ENCODE results near the gene BCAS1.

BCAS1 gene

GRCh38 chr20:54002056-54002575 is 68.3 kb downstream of the BCAS1 start:
- no peak for DNase-seq (ENCODE audit: low read depth in 1 of 2, low spot score in 1 of 2)
- no peak overlapping the region for H3K4me3 ChIP-seq (replicated peaks; ENCODE audit: insufficient read depth, low read length)
- no peak overlapping the region for H3K27ac ChIP-seq (replicated peaks)
- H3K27me3 ChIP-seq (ENCODE audit: insufficient read depth, poor library complexity, severe bottlenecking) = no peaks in the 10 kb centered on the region
- TF ChIP-seq CTCF (IDR thresholded peaks at IDR 0.05; ENCODE audit: insufficient read depth, low read length) (no peak), SPI1 (IDR thresholded peaks at IDR 0.05; ENCODE audit: borderline replicate concordance, low read depth) (no peak), REST (IDR thresholded peaks at IDR 0.05; ENCODE audit: insufficient replicate concordance, low read depth) (no peak), POLR2AphosphoS5 (IDR thresholded peaks at IDR 0.05; ENCODE audit: low read depth) (no peak), GABPA (IDR thresholded peaks at IDR 0.05; ENCODE audit: low read depth) (no peak)

DNA sequence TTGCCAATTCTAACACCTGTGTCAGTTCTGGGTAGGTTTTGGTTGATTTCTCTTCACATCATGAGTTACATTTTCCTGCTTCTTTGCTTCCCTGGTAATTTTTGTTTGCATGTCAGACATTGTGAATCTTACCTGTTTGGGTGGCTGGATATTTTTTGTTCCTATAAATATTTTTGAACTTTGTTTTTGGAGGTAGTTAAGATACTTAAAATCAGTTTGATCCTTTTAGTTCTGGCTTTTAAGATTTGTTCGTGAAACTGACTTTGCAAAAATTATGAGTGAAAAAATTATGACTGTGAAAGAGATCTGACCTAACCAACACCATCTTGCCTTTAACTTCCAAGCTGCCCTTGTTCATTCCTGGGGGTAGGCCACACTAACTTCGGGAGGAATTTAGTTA is 69.5 kb downstream of the BCAS1 start:
- TF ChIP-seq SPI1 (IDR thresholded peaks at IDR 0.05; ENCODE audit: borderline replicate concordance, low read depth) (no peak), GABPA (IDR thresholded peaks at IDR 0.05; ENCODE audit: low read depth) (no peak), CTCF (IDR thresholded peaks at IDR 0.05; ENCODE audit: insufficient read depth, low read length) (no peak), POLR2AphosphoS5 (IDR thresholded peaks at IDR 0.05; ENCODE audit: low read depth) (no peak), REST (IDR thresholded peaks at IDR 0.05; ENCODE audit: insufficient replicate concordance, low read depth) (no peak)
- H3K4me3 ChIP-seq (replicated peaks; ENCODE audit: insufficient read depth, low read length) = no peak overlapping the region
- no peak for DNase-seq (ENCODE audit: low read depth in 1 of 2, low spot score in 1 of 2)
- no peak overlapping the region for H3K27ac ChIP-seq (replicated peaks)
- no peaks in the 10 kb centered on the region for H3K27me3 ChIP-seq (ENCODE audit: insufficient read depth, poor library complexity, severe bottlenecking)

DNA sequence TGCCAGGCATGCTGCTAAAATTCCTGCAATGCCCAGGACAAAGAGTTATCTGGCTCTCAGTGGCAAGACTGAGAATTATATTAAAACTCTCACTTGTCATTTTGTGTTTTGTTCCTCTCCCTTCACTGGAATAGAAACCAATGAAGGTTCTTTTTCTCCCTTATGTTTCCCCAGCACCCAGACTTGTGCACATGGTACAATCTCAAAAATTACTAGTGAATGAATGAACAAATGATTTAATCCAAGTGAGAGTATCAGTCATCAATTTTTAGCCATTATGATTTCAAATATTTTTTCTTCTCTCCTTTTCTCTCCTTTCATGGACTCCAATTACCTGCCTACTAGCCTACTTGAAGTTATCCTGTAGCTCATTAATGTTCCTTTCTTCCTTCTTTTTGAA is 70.1 kb downstream of the BCAS1 start:
- Histone ChIP-seq H3K27me3 (ENCODE audit: insufficient read depth, poor library complexity, severe bottlenecking) (no peaks in the 10 kb centered on the region), H3K4me3 (replicated peaks; ENCODE audit: insufficient read depth, low read length) (no peak overlapping the region), H3K27ac (replicated peaks) (no peak overlapping the region)
- DNase-seq (ENCODE audit: low read depth in 1 of 2, low spot score in 1 of 2) = no peak
- TF ChIP-seq POLR2AphosphoS5 (IDR thresholded peaks at IDR 0.05; ENCODE audit: low read depth) = no peak
- TF ChIP-seq CTCF (IDR thresholded peaks at IDR 0.05; ENCODE audit: insufficient read depth, low read length) = no peak
- TF ChIP-seq SPI1 (IDR thresholded peaks at IDR 0.05; ENCODE audit: borderline replicate concordance, low read depth) = no peak
- no peak for TF ChIP-seq REST (IDR thresholded peaks at IDR 0.05; ENCODE audit: insufficient replicate concordance, low read depth)
- TF ChIP-seq GABPA (IDR thresholded peaks at IDR 0.05; ENCODE audit: low read depth) = no peak
